ENCODE measurements around the gene CCR1. TPM values are rescaled to one million over a fixed set of nuclear protein-coding genes. Genes with fewer than 3 reads are reported as not detected.
"Not testable (repeated sequence)": the region's sequence is repeated elsewhere in the genome, so short reads cannot be mapped to it uniquely, and the experiment has no call there.

Gene CCR1
- total RNA-seq, 1 experiment from 2014 or later: 0.36 TPM

- DNase-seq (ENCODE audit: low read depth): no peak
These were observed 4.0 kb upstream of the CCR1 start for GRCh38 chr3:46212101-46212500.

GRCh38 chr3:46209746-46210470, 1.8 kb upstream of the CCR1 start:
- DNase-seq (ENCODE audit: low read depth): peak; percentile 27

- DNase-seq (ENCODE audit: low read depth): no peak
These were observed 940 bp upstream of the CCR1 start for GRCh38 chr3:46209053-46209452.

- DNase-seq (ENCODE audit: low read depth): not testable (repeated sequence)
These were observed 599 bp downstream of the CCR1 start for GRCh38 chr3:46207514-46207913.

- DNase-seq (ENCODE audit: low read depth): no peak
These were observed 1.7 kb downstream of the CCR1 start for GRCh38 chr3:46206282-46207015.

GRCh38 chr3:46205286-46205960, 2.7 kb downstream of the CCR1 start:
- DNase-seq (ENCODE audit: low read depth): no peak

- DNase-seq (ENCODE audit: low read depth): no peak
These were observed 4.4 kb downstream of the CCR1 start for GRCh38 chr3:46203681-46204080.

GRCh38 chr3:46202535-46202934, 5.6 kb downstream of the CCR1 start:
- DNase-seq (ENCODE audit: low read depth): no peak

- no peak for DNase-seq (ENCODE audit: low read depth)
These were observed 7.3 kb downstream of the CCR1 start for GRCh38 chr3:46200790-46201189.

- no peak for DNase-seq (ENCODE audit: low read depth)
These were observed 7.9 kb downstream of the CCR1 start for GRCh38 chr3:46200211-46200610.

GRCh38 chr3:46196261-46196957, 11.7 kb downstream of the CCR1 start:
- DNase-seq (ENCODE audit: low read depth): peak; percentile 71

- no peak for DNase-seq (ENCODE audit: low read depth)
These were observed 13.1 kb downstream of the CCR1 start for GRCh38 chr3:46194868-46195553.

GRCh38 chr3:46193436-46193835, 14.7 kb downstream of the CCR1 start:
- peak; percentile 40 for DNase-seq (ENCODE audit: low read depth)

GRCh38 chr3:46192939-46193338, 15.2 kb downstream of the CCR1 start:
- DNase-seq (ENCODE audit: low read depth): no peak

GRCh38 chr3:46191730-46192129, 16.4 kb downstream of the CCR1 start:
- no peak for DNase-seq (ENCODE audit: low read depth)

- no peak for DNase-seq (ENCODE audit: low read depth)
These were observed 19.4 kb downstream of the CCR1 start for GRCh38 chr3:46188708-46189107.

GRCh38 chr3:46187876-46188275, 20.2 kb downstream of the CCR1 start:
- peak; percentile 55 for DNase-seq (ENCODE audit: low read depth)

- no peak for DNase-seq (ENCODE audit: low read depth)
These were observed 20.8 kb downstream of the CCR1 start for GRCh38 chr3:46187341-46187700.

- no peak for DNase-seq (ENCODE audit: low read depth)
These were observed 21.4 kb downstream of the CCR1 start for GRCh38 chr3:46186471-46187340.

GRCh38 chr3:46184469-46184868, 23.6 kb downstream of the CCR1 start:
- peak; percentile 78 for DNase-seq (ENCODE audit: low read depth)

- peak; percentile 59 for DNase-seq (ENCODE audit: low read depth)
These were observed 24.8 kb downstream of the CCR1 start for GRCh38 chr3:46183330-46183729.
